ENCODE results near the gene SYS1. TPM values are rescaled to one million over a fixed set of nuclear protein-coding genes. Genes with fewer than 3 reads are reported as not detected.

SYS1 gene
- polyA plus RNA-seq, 1 donor from 2014 or later = 24.4 TPM

DNA sequence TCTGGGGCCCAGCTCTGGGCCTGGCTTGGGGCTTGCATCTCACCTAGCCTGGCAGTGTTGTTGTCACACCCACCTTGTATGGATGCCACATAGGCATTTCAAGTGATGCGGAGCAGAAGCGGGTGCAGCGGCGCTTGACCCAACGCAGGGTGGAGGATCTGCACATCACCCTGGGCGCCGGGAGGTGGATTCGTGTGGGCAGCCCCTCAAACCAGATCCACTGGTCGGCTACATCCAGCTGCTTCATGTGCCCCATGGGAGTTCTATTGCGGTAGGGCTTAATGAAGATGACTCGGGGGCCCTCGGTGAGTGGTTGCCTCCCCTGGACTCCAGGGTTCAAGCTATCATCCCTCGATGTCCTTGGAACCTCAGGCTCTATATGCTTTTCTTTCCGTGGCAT, 12.0 kb downstream of the SYS1 start:
- Mint-ChIP-seq H3K27me3 (no peaks in the 10 kb centered on the region), H3K4me1 (peaks cover 10 to 16% (median 14%) of the 10 kb centered on the region in 3 donors), H3K36me3 (no peaks in the 10 kb centered on the region), H3K4me3 (no peak overlapping the region), H3K9me3 (no peaks in the 10 kb centered on the region), H3K27ac (peak overlapping the region in 1 of 3 donors; percentile 90)

- H3K9me3 Mint-ChIP-seq = no peaks in the 10 kb centered on the region
- H3K4me3 Mint-ChIP-seq = no peak overlapping the region
- peaks cover 7 to 16% (median 14%) of the 10 kb centered on the region in 3 donors for H3K4me1 Mint-ChIP-seq
- H3K27ac Mint-ChIP-seq = no peak overlapping the region
- H3K36me3 Mint-ChIP-seq = peaks cover 5% of the 10 kb centered on the region
- H3K27me3 Mint-ChIP-seq = no peaks in the 10 kb centered on the region
These were observed 14.3 kb downstream of the SYS1 start for GRCh38 chr20:45377269-45377668.

DNA sequence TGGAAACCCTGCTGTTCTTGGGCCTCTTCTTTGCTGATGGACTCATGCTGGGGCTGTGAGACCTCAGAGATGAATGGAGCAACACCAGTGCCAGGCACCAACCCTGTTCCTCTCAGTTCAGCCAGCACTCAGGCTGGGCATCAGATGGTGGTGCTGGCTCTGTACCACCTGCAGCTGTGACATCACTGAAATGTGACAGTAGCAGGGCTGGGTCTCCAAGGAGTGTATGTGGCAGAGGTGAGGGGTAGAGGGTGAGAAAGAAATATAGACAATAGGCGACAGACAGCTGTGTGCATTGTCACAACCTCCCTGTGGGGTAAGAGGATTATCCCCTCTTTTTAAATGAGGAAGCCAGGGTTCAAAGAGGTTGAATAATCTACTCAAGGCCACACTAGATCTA, 15.2 kb downstream of the SYS1 start, which contains the start of gene TP53TG5:
TP53TG5 (minus strand) TSS at position 135 of the 400 bp plus-strand sequence; CDS start at position 46, 89 bp downstream.
- Mint-ChIP-seq H3K4me1 (peaks cover 3 to 13% (median 11%) of the 10 kb centered on the region in 3 donors), H3K36me3 (peaks cover 5% of the 10 kb centered on the region), H3K4me3 (peak within 1 kb of the TSS in 1 of 4 donors; percentile 52), H3K27ac (no peak within 1 kb of the TSS), H3K27me3 (no peaks in the 10 kb centered on the region), H3K9me3 (no peaks in the 10 kb centered on the region)

GRCh38 chr20:45387274-45387673, 24.3 kb downstream of the SYS1 start:
- Mint-ChIP-seq H3K4me3 (no peak overlapping the region), H3K36me3 (peaks cover 5% of the 10 kb centered on the region), H3K27me3 (no peaks in the 10 kb centered on the region), H3K27ac (no peak overlapping the region), H3K9me3 (peaks cover 2 to 11% (median 4%) of the 10 kb centered on the region in 3 donors), H3K4me1 (peaks cover 0 to 9% (median 3%) of the 10 kb centered on the region in 3 donors)

DNA sequence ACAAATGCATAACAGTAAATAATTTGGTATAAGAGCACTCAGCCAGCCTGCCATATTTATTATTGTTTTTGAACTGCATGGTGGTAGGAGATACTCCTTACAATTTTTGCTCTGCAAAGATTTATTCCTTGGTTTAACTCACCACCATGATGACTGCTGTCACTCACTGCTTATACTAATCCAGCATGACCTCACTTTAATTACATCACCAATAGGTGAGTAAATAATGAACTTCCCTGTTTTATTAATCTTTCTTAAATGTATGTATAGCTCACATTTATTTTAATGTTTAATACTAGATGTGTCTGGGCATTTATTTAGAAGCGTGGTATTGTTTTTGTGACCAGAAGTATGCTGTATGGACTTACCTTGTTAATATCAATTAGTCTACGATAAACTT, 28.0 kb downstream of the SYS1 start:
- Mint-ChIP-seq H3K4me3 (no peak overlapping the region), H3K36me3 (peaks cover 8% of the 10 kb centered on the region), H3K27me3 (no peaks in the 10 kb centered on the region), H3K4me1 (peaks cover 2 to 9% (median 3%) of the 10 kb centered on the region in 3 donors), H3K9me3 (peaks cover 2 to 11% (median 4%) of the 10 kb centered on the region in 3 donors), H3K27ac (no peak overlapping the region)

GRCh38 chr20:45391559-45391958, 28.6 kb downstream of the SYS1 start:
- H3K27ac Mint-ChIP-seq = peak overlapping the region in 1 of 3 donors; percentile 73
- no peak overlapping the region for H3K4me3 Mint-ChIP-seq
- peaks cover 2 to 11% (median 4%) of the 10 kb centered on the region in 3 donors for H3K9me3 Mint-ChIP-seq
- no peaks in the 10 kb centered on the region for H3K27me3 Mint-ChIP-seq
- H3K36me3 Mint-ChIP-seq = peaks cover 8% of the 10 kb centered on the region
- H3K4me1 Mint-ChIP-seq = peaks cover 2 to 9% (median 3%) of the 10 kb centered on the region in 3 donors

DNA sequence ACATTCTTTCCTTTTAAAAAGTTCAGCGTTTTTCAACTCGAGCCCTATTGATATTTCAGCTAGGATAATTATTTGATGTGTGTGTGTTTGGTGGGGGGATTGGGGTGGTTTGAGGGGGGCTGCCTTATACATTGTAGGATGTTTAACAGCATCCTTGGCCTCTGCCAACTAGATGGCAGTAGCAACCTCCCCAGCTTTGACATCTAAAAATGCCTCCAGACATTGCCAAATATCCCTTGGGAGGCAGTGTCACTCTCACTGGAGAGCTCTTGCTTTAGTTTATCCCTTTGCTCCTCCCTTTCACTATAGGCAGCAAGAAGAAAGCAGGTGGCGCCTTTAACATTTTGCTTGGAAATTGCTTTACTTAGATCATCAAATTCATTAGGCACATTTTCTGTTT, 29.8 kb downstream of the SYS1 start:
- no peaks in the 10 kb centered on the region for H3K27me3 Mint-ChIP-seq
- H3K27ac Mint-ChIP-seq = no peak overlapping the region
- H3K9me3 Mint-ChIP-seq = peaks cover 0 to under 1% (median 0%) of the 10 kb centered on the region in 3 donors
- H3K4me3 Mint-ChIP-seq = no peak overlapping the region
- peaks cover 2 to 9% (median 2%) of the 10 kb centered on the region in 3 donors for H3K4me1 Mint-ChIP-seq
- peaks cover 10% of the 10 kb centered on the region for H3K36me3 Mint-ChIP-seq

DNA sequence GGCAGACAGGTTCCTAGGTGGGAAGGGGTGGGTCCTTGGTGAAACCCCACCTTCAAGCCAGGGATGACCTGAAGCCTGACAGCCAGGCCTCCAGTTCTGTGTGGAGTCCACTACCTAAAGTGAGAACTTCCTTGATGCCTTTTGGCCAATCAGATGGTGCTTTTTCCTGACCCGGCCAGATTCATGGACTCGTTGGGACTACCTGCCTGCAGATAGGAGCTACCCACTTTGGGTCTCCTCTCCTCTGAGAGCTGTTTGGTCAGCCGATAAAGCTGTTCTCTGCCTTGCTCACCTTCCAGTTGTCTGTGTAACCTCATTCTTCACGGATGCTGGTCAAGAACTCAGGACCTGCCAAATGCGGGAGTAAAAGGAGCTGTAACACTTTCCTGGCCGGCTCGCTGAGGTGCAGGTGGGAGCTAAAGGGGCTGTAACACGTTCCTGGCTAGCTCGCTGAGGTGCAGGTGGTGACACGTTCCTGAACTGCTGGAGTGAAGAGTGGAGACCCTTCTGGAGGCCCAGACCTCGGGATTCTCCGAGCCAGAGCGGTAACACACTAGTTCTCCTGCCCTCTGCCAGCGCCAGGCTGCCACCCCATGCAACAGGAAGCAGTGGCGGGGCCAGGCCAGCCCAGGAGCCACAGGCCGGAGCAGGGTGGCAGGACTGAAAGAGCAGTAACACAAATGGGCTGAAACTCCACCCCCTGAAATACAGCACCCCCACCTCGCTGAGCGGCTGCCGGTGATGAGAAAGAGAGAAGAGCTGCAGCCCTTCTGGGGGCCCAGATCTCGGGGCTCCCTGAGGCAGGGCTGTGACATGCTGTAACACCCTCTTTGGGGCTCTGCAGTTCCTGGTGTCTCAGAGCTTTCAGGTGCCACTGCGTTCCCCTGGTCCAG, 31.5 kb downstream of the SYS1 start:
- Mint-ChIP-seq H3K4me3 (peak overlapping the region in 1 of 4 donors; percentile 17), H3K4me1 (peaks cover 2 to 9% (median 2%) of the 10 kb centered on the region in 3 donors), H3K27ac (no peak overlapping the region), H3K36me3 (peaks cover 11% of the 10 kb centered on the region), H3K27me3 (no peaks in the 10 kb centered on the region), H3K9me3 (peaks cover 0 to 7% (median 2%) of the 10 kb centered on the region in 3 donors)

DNA sequence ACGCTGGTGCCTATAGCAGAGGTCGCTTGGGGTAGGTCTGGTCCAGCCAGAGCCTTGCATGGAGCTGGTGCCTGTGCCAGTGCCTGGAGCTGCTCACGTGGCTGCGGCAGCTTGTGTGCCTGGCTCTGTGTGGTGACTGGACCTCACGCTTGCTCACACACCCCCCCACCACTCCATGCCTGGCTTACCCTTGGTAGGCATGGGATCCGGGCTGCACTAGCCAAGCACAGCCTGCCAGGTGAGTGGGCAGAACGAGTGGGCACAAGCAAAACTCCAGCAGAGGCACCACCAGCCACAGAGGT, 32.1 kb downstream of the SYS1 start:
- Mint-ChIP-seq H3K27me3 (no peaks in the 10 kb centered on the region), H3K36me3 (peaks cover 13% of the 10 kb centered on the region), H3K4me1 (peaks cover 2 to 9% (median 2%) of the 10 kb centered on the region in 3 donors), H3K9me3 (peaks cover 4 to 12% (median 7%) of the 10 kb centered on the region in 3 donors), H3K27ac (no peak overlapping the region), H3K4me3 (no peak overlapping the region)

GRCh38 chr20:45399018-45399417, 36.1 kb downstream of the SYS1 start:
- Mint-ChIP-seq H3K36me3 (peaks cover 19% of the 10 kb centered on the region), H3K27ac (peak overlapping the region in 1 of 3 donors; percentile 6), H3K4me3 (no peak overlapping the region), H3K27me3 (peaks cover 4% of the 10 kb centered on the region), H3K4me1 (peaks cover 0 to 2% (median 0%) of the 10 kb centered on the region in 3 donors), H3K9me3 (peaks cover 4 to 16% (median 14%) of the 10 kb centered on the region in 3 donors)

- Mint-ChIP-seq H3K9me3 (peaks cover 6 to 16% (median 14%) of the 10 kb centered on the region in 3 donors), H3K4me3 (no peak overlapping the region), H3K4me1 (peaks cover 0 to 5% (median 5%) of the 10 kb centered on the region in 3 donors), H3K27ac (no peak overlapping the region), H3K36me3 (peaks cover 19% of the 10 kb centered on the region), H3K27me3 (peaks cover 7% of the 10 kb centered on the region)
These were observed 37.5 kb downstream of the SYS1 start for GRCh38 chr20:45400346-45401031.

DNA sequence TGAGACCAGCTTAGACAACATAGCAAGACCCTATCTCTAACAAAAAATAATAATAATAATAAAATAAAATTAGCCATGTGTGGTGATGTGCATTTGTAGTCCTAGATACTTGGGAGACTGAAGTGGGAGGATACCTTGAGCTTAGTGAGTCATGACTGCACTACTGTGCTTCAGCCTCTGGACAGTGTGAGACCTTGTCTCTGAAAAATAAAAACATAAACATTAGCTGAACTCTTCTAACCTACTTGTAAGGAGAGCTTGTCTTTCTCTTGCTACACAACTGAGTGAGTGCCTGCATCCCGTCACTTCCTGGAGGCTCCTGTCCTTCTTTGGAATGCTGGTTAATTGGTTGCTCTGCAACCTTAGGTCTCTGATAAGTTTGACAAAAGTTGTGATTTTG, 40.0 kb downstream of the SYS1 start:
- Mint-ChIP-seq H3K9me3 (peaks cover 6 to 16% (median 14%) of the 10 kb centered on the region in 3 donors), H3K4me3 (peak overlapping the region in 1 of 4 donors; percentile 17), H3K4me1 (peaks cover 0 to 5% (median 5%) of the 10 kb centered on the region in 3 donors), H3K27me3 (peaks cover 7% of the 10 kb centered on the region), H3K27ac (no peak overlapping the region), H3K36me3 (peaks cover 13% of the 10 kb centered on the region)

- peaks cover 7% of the 10 kb centered on the region for H3K27me3 Mint-ChIP-seq
- H3K4me1 Mint-ChIP-seq = peaks cover 0 to 9% (median 9%) of the 10 kb centered on the region in 3 donors
These were observed 41.5 kb downstream of the SYS1 start for GRCh38 chr20:45404438-45404837.

GRCh38 chr20:45405571-45406259, 42.8 kb downstream of the SYS1 start:
- H3K4me3 Mint-ChIP-seq = peak overlapping the region; percentile 52 to 90 (median 85)
- peak overlapping the region in 2 of 3 donors; percentile 6 to 51 for H3K27ac Mint-ChIP-seq
- H3K27me3 Mint-ChIP-seq = peaks cover 7% of the 10 kb centered on the region
- peaks cover 0 to 9% (median 9%) of the 10 kb centered on the region in 3 donors for H3K4me1 Mint-ChIP-seq
- peaks cover 0 to 9% (median 2%) of the 10 kb centered on the region in 3 donors for H3K9me3 Mint-ChIP-seq
- peaks cover 5% of the 10 kb centered on the region for H3K36me3 Mint-ChIP-seq

More at GRCh38 chr20:45404438-45404837, 41.5 kb downstream of the SYS1 start:
- H3K36me3 Mint-ChIP-seq = peaks cover 13% of the 10 kb centered on the region
- H3K9me3 Mint-ChIP-seq = peaks cover 6 to 14% (median 7%) of the 10 kb centered on the region in 3 donors
- peak overlapping the region in 2 of 3 donors; percentile 6 to 51 for H3K27ac Mint-ChIP-seq
- peak overlapping the region; percentile 49 to 82 (median 76) for H3K4me3 Mint-ChIP-seq
